HEK293 (cell line): ENCODE data around the gene SARNP.

Experiments
- KLF9 ChIP-seq: fragments of 450-650 bp; formaldehyde crosslinking; IDR thresholded peaks from 2 replicates; pipeline ENCODE4 v1.5.1; 2016; ENCODE audit warnings: missing biosample characterization, missing genetic modification characterization, low read depth
- TCF7L2 ChIP-seq: IDR thresholded peaks from 2 replicates; pipeline ENCODE4 v1.6.1; 2011; ENCODE audit warnings: low read depth, mild to moderate bottlenecking, inconsistent platforms, low read length, moderate library complexity, borderline replicate concordance
- YY1 ChIP-seq: fragments of 450-650 bp; formaldehyde crosslinking; IDR thresholded peaks from 2 replicates; pipeline ENCODE4 v1.5.1; 2018; ENCODE audit warnings: missing biosample characterization, missing genetic modification characterization
- ZBTB1 ChIP-seq: fragments of 450-650 bp; formaldehyde crosslinking; IDR thresholded peaks from 2 replicates; pipeline ENCODE4 v1.5.1; 2016; ENCODE audit warnings: missing biosample characterization, missing genetic modification characterization
- ZBTB7A ChIP-seq: fragments of 450-650 bp; formaldehyde crosslinking; IDR thresholded peaks from 2 replicates; pipeline ENCODE4 v1.5.1; 2016; ENCODE audit warnings: low read depth, missing biosample characterization, missing genetic modification characterization
- ZEB2 ChIP-seq: fragments of 450-650 bp; formaldehyde crosslinking; IDR thresholded peaks from 2 replicates; pipeline ENCODE4 v1.5.1; 2016; ENCODE audit warnings: missing biosample characterization, missing genetic modification characterization
- ZFP37 ChIP-seq: fragments of 450-650 bp; formaldehyde crosslinking; IDR thresholded peaks from 2 replicates; pipeline ENCODE4 v1.5.1; 2016; ENCODE audit warnings: missing biosample characterization, missing genetic modification characterization
- ZNF138 ChIP-seq: fragments of 450-650 bp; formaldehyde crosslinking; IDR thresholded peaks from 2 replicates; pipeline ENCODE4 v1.5.1; 2016; ENCODE audit warnings: missing biosample characterization, missing genetic modification characterization, borderline replicate concordance
- ZNF23 ChIP-seq: fragments of 450-650 bp; formaldehyde crosslinking; IDR thresholded peaks from 2 replicates; pipeline ENCODE4 v1.5.1; 2016; ENCODE audit warnings: missing biosample characterization, missing genetic modification characterization, borderline replicate concordance
- ZNF549 ChIP-seq: fragments of 450-650 bp; IDR thresholded peaks from 2 replicates; pipeline ENCODE4 v1.5.1; 2018; ENCODE audit warnings: missing biosample characterization, missing genetic modification characterization, mild to moderate bottlenecking, inconsistent platforms, moderate library complexity
- ZNF830 ChIP-seq: fragments of 450-650 bp; IDR thresholded peaks from 2 replicates; pipeline ENCODE4 v1.5.0; 2018; ENCODE audit warnings: missing biosample characterization, missing genetic modification characterization, low read depth, mild to moderate bottlenecking, moderate library complexity
- TF ChIP-seq, protein P1 (sequence below): fragments of 450-650 bp; formaldehyde crosslinking; IDR thresholded peaks from 2 replicates; pipeline ENCODE4 v1.5.1; 2016; ENCODE audit warnings: missing biosample characterization, missing genetic modification characterization, low read depth
- TF ChIP-seq, protein P2 (sequence below): fragments of 450-650 bp; formaldehyde crosslinking; IDR thresholded peaks from 2 replicates; pipeline ENCODE4 v1.5.1; 2016; ENCODE audit warnings: missing biosample characterization, missing genetic modification characterization
- TF ChIP-seq, protein P3 (sequence below): fragments of 450-650 bp; formaldehyde crosslinking; IDR thresholded peaks from 2 replicates; pipeline ENCODE4 v1.5.1; 2016; ENCODE audit warnings: missing biosample characterization, missing genetic modification characterization

DNA sequence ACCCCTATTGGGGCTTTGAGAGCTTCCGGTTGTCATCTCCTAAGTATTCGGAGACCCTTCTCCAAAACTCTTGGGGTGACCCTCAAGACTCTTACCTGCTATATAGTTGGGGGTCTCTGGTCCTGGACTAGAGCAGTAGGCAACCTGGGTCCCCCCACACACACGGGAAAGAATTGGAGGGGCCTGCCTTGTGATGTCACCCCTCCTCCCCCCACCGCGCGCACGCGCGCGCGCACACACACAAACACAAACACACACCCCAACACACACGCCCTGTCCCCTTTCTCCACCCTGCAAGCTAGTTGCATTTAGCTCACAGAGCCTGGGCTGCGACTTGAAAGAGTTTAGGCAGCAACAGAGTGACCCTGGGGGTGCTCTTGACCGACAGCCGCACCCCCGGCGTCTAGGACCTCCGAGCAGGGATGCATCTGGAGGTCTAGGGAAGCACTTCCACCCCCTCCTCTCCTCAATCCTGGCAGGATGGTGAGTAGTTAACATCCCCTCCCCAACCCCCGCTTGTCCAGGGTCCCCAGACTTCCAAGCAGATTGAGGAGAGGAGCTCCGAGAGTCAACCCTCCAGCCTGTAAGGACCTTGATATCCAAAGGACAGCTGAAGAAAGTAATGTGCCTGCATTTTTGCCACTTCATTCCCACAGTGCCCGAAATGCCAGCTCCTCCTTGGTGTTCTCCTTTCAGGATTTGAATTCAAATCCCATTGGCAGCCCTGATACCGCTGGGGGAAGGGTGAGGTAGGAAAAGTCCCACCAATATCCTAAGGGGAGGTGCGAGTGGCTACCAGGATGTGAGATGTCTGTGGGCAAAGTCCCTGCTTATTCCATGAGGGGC lies 13.3 kb upstream of the SARNP start:
- TF ChIP-seq, protein P1, sequence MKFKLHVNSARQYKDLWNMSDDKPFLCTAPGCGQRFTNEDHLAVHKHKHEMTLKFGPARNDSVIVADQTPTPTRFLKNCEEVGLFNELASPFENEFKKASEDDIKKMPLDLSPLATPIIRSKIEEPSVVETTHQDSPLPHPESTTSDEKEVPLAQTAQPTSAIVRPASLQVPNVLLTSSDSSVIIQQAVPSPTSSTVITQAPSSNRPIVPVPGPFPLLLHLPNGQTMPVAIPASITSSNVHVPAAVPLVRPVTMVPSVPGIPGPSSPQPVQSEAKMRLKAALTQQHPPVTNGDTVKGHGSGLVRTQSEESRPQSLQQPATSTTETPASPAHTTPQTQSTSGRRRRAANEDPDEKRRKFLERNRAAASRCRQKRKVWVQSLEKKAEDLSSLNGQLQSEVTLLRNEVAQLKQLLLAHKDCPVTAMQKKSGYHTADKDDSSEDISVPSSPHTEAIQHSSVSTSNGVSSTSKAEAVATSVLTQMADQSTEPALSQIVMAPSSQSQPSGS (tag by site-specific recombination) = peak; percentile 92
- TF ChIP-seq, protein P2, sequence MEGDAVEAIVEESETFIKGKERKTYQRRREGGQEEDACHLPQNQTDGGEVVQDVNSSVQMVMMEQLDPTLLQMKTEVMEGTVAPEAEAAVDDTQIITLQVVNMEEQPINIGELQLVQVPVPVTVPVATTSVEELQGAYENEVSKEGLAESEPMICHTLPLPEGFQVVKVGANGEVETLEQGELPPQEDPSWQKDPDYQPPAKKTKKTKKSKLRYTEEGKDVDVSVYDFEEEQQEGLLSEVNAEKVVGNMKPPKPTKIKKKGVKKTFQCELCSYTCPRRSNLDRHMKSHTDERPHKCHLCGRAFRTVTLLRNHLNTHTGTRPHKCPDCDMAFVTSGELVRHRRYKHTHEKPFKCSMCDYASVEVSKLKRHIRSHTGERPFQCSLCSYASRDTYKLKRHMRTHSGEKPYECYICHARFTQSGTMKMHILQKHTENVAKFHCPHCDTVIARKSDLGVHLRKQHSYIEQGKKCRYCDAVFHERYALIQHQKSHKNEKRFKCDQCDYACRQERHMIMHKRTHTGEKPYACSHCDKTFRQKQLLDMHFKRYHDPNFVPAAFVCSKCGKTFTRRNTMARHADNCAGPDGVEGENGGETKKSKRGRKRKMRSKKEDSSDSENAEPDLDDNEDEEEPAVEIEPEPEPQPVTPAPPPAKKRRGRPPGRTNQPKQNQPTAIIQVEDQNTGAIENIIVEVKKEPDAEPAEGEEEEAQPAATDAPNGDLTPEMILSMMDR (tag by site-specific recombination) = no peak
- TF ChIP-seq ZBTB7A = peak; percentile 96
- TF ChIP-seq, protein P3, sequence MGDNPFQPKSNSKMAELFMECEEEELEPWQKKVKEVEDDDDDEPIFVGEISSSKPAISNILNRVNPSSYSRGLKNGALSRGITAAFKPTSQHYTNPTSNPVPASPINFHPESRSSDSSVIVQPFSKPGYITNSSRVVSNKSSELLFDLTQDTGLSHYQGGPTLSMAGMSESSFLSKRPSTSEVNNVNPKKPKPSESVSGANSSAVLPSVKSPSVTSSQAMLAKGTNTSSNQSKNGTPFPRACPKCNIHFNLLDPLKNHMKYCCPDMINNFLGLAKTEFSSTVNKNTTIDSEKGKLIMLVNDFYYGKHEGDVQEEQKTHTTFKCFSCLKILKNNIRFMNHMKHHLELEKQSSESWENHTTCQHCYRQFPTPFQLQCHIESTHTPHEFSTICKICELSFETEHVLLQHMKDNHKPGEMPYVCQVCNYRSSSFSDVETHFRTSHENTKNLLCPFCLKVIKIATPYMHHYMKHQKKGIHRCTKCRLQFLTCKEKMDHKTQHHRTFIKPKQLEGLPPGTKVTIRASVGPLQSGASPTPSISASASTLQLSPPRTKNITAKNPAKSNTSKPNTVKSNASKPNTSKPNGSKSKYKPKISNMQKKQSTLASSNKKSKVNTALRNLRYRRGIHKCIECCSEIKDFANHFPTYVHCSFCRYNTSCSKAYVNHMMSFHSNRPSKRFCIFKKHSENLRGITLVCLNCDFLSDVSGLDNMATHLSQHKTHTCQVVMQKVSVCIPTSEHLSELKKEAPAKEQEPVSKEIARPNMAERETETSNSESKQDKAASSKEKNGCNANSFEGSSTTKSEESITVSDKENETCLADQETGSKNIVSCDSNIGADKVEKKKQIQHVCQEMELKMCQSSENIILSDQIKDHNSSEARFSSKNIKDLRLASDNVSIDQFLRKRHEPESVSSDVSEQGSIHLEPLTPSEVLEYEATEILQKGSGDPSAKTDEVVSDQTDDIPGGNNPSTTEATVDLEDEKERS (tag by site-specific recombination) = no peak
- TF ChIP-seq ZNF830 = no peak
- no peak for TF ChIP-seq ZNF23 (tag by site-specific recombination)
- no peak for TF ChIP-seq YY1 (tag by site-specific recombination)
- TF ChIP-seq ZFP37 (tag by site-specific recombination) = 0 out of 2 replicates have a peak, but pooled peaks have one; percentile 29
- no peak for TF ChIP-seq ZNF138 (tag by site-specific recombination)
- no peak; the same call in 1 of the 2 replicates for TF ChIP-seq ZEB2
- peak; percentile 51 for TF ChIP-seq KLF9 (tag by site-specific recombination)
- TF ChIP-seq TCF7L2 = no peak
- TF ChIP-seq ZNF549 (tag by site-specific recombination) = no peak
- TF ChIP-seq ZBTB1 = no peak
